HepG2 (cell line): ENCODE data around the gene ADI1. TPM values are rescaled to one million over a fixed set of nuclear protein-coding genes. Genes with fewer than 3 reads are reported as not detected.
A peak's percentile ranks its signal among the peaks of the same experiment; 100 is the strongest.

Source experiments
- ARHGAP35 ChIP-seq: sonication (generic); formaldehyde crosslinking; IDR thresholded peaks from 2 replicates; pipeline ENCODE4 v1.9.0; 2022; ENCODE audit warnings: mild to moderate bottlenecking, inconsistent platforms, moderate library complexity, missing genetic modification reagents, borderline replicate concordance
- DNMT1 ChIP-seq: sonication (generic); formaldehyde crosslinking; IDR thresholded peaks from 2 replicates; pipeline ENCODE4 v1.5.1; 2020; ENCODE audit warnings: mild to moderate bottlenecking, missing genetic modification reagents
- HCFC1 ChIP-seq: fragments of 150-350 bp; IDR thresholded peaks from 2 replicates; pipeline ENCODE4 v1.6.1; 2014; ENCODE audit warnings: low read depth, low read length
- HNRNPH1 ChIP-seq: fragments of 200-400 bp; formaldehyde crosslinking; optimal IDR thresholded peaks from 2 replicates; pipeline ENCODE3; 2017; ENCODE audit warnings: mild to moderate bottlenecking, low read depth, low read length
- HOXA5 ChIP-seq: sonication (generic); formaldehyde crosslinking; IDR thresholded peaks from 2 replicates; pipeline ENCODE4 v1.4.0; 2020; ENCODE audit warnings: missing genetic modification reagents
- MTF2 ChIP-seq: sonication (generic); formaldehyde crosslinking; IDR thresholded peaks from 2 replicates; pipeline ENCODE4 v1.5.0; 2020; ENCODE audit warnings: missing genetic modification reagents, borderline replicate concordance
- RARG ChIP-seq: sonication (generic); formaldehyde crosslinking; IDR thresholded peaks from 2 replicates; pipeline ENCODE4 v1.4.0; 2020; ENCODE audit warnings: low read depth, mild to moderate bottlenecking, missing genetic modification reagents
- RXRB ChIP-seq: IDR thresholded peaks from 2 replicates; pipeline ENCODE4 v1.6.1; 2016; ENCODE audit warnings: borderline replicate concordance, missing genetic modification reagents, missing compliant biosample characterization
- SOX5 ChIP-seq: IDR thresholded peaks from 2 replicates; pipeline ENCODE4 v1.6.1; 2016; ENCODE audit warnings: borderline replicate concordance
- SOX6 ChIP-seq, 2 experiments: fragments of 450-650 bp in 1 of 2; sonication (generic) in 1 of 2; formaldehyde crosslinking in 1 of 2; IDR thresholded peaks; 2 replicates each; pipeline versions ENCODE4 v1.4.0 to v1.6.1; 2017 to 2020; ENCODE audit warnings: antibody characterized with exemption in 1 of 2, mild to moderate bottlenecking in 1 of 2, missing genetic modification reagents in 1 of 2
- XBP1 ChIP-seq: sonication (generic); formaldehyde crosslinking; IDR thresholded peaks from 2 replicates; pipeline ENCODE4 v1.5.0; 2020; ENCODE audit warnings: missing genetic modification reagents
- ZNF205 ChIP-seq: IDR thresholded peaks from 2 replicates; pipeline ENCODE4 v1.6.1; 2018; ENCODE audit warnings: missing biosample characterization, missing genetic modification reagents
- ZNF326 ChIP-seq: sonication (generic); formaldehyde crosslinking; IDR thresholded peaks from 2 replicates; pipeline ENCODE4 v1.4.0; 2020; ENCODE audit warnings: missing genetic modification reagents, borderline replicate concordance
- ZNF546 ChIP-seq: sonication (generic); formaldehyde crosslinking; conservative IDR thresholded peaks from 2 replicates; pipeline ENCODE4 v1.8.1; 2023; ENCODE audit warnings: mild to moderate bottlenecking, missing genetic modification reagents
- ZNF720 ChIP-seq: sonication (generic); formaldehyde crosslinking; IDR thresholded peaks from 2 replicates; pipeline ENCODE4 v1.4.0; 2020; ENCODE audit warnings: missing genetic modification reagents
- polyA plus RNA-seq, 8 experiments: library from polyadenylated mRNA; depleted of rRNA in 3 of 8; stranded (reverse) in 7 of 8; unstranded in 1 of 8; fragments of >200 nt; fragmentation: Illumina TruSeq in 4 of 8; extraction: Trizol in 4 of 8; gene quantifications; 2 replicates each; pipeline versions ENCODE4 v1.2.1 to v1.2.3, GENCODE V29; 2011 to 2016; ENCODE audit warnings: low read depth in 4 of 8, missing spikeins in 1 of 8, mixed read lengths in 1 of 8; ENCODE audit not compliant: insufficient read depth in 1 of 8
- total RNA-seq, 5 experiments: library from RNA; depleted of rRNA; stranded (reverse); fragments of >200 nt; fragmentation: Illumina TruSeq; extraction: Trizol; gene quantifications; 2 replicates each; pipeline ENCODE4 v1.2.3, GENCODE V29; 2016; ENCODE audit warnings: low read depth in 1 of 5
- TF ChIP-seq, protein P1 (sequence below): sonication (generic); formaldehyde crosslinking; IDR thresholded peaks from 2 replicates; pipeline ENCODE4 v1.8.1; 2023; ENCODE audit warnings: mild to moderate bottlenecking, moderate library complexity, missing genetic modification reagents
- TF ChIP-seq, protein P2 (sequence below): sonication (generic); formaldehyde crosslinking; IDR thresholded peaks from 2 replicates; pipeline ENCODE4 v1.5.1; 2020; ENCODE audit warnings: mild to moderate bottlenecking, missing genetic modification reagents, moderate library complexity
- TF ChIP-seq, protein P3 (sequence below): IDR thresholded peaks from 2 replicates; pipeline ENCODE4 v1.6.1; 2016; ENCODE audit warnings: missing genetic modification reagents, missing compliant biosample characterization
- TF ChIP-seq, protein P4 (sequence below): sonication (generic); formaldehyde crosslinking; IDR thresholded peaks from 2 replicates; pipeline ENCODE4 v1.4.0; 2020; ENCODE audit warnings: missing genetic modification reagents
- TF ChIP-seq, protein P5 (sequence below): sonication (generic); formaldehyde crosslinking; IDR thresholded peaks from 2 replicates; pipeline ENCODE4; 2020; ENCODE audit warnings: missing genetic modification reagents, mild to moderate bottlenecking, borderline replicate concordance

The ADI1 gene
- total and polyA plus RNA-seq, 2 of the 13 experiments (the other 11 are each of a cell fraction or from before 2014, with no cell fraction given), result 28.7 to 123 TPM

DNA sequence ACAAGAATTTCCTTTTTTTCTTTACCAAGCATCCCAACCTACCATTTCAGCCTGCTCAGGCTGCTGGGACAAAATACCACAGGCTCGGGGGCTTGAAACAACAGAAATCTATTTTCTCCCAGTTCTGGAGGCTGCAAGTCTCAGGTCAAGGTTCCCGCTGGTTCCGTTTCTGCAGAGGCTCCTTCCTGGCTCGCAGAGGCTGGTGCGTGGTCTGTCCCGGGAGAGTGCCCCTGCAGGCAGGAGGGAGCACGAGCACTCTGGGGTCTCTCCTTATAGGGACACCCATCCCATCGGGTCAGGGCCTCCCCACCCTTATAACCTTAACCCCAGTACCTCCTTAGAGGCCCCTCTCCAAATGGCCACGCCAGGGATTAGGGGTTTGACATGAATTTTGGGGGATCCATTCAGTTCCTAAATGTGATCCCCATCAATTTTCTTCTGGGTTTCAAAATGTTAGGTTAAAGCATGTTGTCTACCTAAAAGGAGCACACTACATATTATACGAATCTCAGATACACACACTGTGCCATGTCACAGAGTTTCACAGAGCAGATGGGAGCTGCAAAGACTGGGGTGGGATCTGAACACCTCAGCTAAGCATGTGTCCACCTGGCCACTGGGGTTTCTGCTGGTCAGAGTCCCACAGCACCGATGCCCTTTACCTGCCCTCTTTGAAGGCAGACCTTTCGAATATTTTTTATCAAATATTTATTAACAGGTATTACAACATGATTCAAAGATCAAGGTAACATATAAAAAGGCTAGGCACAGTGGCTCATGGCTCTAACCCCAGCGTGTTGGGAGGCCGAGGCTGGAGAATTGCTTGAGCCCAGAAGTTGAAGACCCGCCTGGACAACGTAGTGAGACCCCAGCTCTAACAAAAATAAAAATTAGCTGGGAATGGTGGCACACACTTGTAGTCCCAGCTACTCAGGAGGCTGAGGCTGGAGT, 17.6 kb upstream of the ADI1 start (continued):
- TF ChIP-seq, protein P1, sequence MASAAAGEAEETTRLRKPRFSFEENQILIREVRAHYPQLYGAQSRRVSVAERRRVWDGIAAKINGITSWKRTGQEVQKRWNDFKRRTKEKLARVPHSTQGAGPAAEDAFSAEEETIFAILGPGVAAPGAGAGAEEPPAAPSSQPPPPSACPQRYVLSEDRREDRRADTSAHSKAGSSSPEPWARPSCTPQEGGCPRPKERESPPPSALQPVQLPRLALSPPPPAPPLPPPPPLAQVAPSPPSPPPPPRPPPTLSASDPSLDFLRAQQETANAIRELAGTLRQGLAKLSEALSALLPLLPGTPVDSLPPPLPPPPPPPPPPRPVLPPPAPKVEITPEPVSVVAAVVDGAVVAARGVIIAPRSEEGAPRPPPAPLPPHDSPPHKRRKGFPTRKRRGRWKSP, result no peak
- TF ChIP-seq ZNF326, result no peak
- TF ChIP-seq, protein P2, sequence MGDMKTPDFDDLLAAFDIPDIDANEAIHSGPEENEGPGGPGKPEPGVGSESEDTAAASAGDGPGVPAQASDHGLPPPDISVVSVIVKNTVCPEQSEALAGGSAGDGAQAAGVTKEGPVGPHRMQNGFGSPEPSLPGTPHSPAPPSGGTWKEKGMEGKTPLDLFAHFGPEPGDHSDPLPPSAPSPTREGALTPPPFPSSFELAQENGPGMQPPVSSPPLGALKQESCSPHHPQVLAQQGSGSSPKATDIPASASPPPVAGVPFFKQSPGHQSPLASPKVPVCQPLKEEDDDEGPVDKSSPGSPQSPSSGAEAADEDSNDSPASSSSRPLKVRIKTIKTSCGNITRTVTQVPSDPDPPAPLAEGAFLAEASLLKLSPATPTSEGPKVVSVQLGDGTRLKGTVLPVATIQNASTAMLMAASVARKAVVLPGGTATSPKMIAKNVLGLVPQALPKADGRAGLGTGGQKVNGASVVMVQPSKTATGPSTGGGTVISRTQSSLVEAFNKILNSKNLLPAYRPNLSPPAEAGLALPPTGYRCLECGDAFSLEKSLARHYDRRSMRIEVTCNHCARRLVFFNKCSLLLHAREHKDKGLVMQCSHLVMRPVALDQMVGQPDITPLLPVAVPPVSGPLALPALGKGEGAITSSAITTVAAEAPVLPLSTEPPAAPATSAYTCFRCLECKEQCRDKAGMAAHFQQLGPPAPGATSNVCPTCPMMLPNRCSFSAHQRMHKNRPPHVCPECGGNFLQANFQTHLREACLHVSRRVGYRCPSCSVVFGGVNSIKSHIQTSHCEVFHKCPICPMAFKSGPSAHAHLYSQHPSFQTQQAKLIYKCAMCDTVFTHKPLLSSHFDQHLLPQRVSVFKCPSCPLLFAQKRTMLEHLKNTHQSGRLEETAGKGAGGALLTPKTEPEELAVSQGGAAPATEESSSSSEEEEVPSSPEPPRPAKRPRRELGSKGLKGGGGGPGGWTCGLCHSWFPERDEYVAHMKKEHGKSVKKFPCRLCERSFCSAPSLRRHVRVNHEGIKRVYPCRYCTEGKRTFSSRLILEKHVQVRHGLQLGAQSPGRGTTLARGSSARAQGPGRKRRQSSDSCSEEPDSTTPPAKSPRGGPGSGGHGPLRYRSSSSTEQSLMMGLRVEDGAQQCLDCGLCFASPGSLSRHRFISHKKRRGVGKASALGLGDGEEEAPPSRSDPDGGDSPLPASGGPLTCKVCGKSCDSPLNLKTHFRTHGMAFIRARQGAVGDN (CRISPR knock-in tag), result peak; percentile 49
- TF ChIP-seq, protein P3, sequence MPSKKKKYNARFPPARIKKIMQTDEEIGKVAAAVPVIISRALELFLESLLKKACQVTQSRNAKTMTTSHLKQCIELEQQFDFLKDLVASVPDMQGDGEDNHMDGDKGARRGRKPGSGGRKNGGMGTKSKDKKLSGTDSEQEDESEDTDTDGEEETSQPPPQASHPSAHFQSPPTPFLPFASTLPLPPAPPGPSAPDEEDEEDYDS (CRISPR knock-in tag), result peak; percentile 40; the same call in 1 of the 2 replicates
- no peak for TF ChIP-seq RXRB (CRISPR knock-in tag)
- no peak for TF ChIP-seq HNRNPH1
- no peak; the same call in 1 of the 2 replicates for TF ChIP-seq ZNF205
- no peak for TF ChIP-seq SOX6 (IDR thresholded peaks at IDR 0.05)
- peak; percentile 41; the same call in 1 of the 2 replicates for TF ChIP-seq SOX6 (CRISPR knock-in tag; IDR thresholded peaks at IDR 0.05)
- TF ChIP-seq ZNF546, result no peak
- peak; percentile 7; the same call in 1 of the 2 replicates for TF ChIP-seq HCFC1
- TF ChIP-seq, protein P4, sequence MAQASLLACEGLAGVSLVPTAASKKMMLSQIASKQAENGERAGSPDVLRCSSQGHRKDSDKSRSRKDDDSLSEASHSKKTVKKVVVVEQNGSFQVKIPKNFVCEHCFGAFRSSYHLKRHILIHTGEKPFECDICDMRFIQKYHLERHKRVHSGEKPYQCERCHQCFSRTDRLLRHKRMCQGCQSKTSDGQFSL (CRISPR knock-in tag), result no peak
- no peak; the same call in 1 of the 2 replicates for TF ChIP-seq SOX5 (CRISPR knock-in tag)
- TF ChIP-seq DNMT1 (CRISPR knock-in tag), result 0 out of 2 replicates have a peak, but pooled peaks have one; percentile 54
- TF ChIP-seq, protein P5, sequence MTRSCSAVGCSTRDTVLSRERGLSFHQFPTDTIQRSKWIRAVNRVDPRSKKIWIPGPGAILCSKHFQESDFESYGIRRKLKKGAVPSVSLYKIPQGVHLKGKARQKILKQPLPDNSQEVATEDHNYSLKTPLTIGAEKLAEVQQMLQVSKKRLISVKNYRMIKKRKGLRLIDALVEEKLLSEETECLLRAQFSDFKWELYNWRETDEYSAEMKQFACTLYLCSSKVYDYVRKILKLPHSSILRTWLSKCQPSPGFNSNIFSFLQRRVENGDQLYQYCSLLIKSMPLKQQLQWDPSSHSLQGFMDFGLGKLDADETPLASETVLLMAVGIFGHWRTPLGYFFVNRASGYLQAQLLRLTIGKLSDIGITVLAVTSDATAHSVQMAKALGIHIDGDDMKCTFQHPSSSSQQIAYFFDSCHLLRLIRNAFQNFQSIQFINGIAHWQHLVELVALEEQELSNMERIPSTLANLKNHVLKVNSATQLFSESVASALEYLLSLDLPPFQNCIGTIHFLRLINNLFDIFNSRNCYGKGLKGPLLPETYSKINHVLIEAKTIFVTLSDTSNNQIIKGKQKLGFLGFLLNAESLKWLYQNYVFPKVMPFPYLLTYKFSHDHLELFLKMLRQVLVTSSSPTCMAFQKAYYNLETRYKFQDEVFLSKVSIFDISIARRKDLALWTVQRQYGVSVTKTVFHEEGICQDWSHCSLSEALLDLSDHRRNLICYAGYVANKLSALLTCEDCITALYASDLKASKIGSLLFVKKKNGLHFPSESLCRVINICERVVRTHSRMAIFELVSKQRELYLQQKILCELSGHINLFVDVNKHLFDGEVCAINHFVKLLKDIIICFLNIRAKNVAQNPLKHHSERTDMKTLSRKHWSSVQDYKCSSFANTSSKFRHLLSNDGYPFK (CRISPR knock-in tag), result peak; percentile 54; the same call in 1 of the 2 replicates
- no peak for TF ChIP-seq ARHGAP35 (CRISPR knock-in tag)
- TF ChIP-seq ZNF720 (CRISPR knock-in tag), result no peak
- TF ChIP-seq HOXA5, result peak; percentile 70; the same call in 1 of the 2 replicates
- TF ChIP-seq MTF2 (CRISPR knock-in tag), result no peak
- TF ChIP-seq RARG (CRISPR knock-in tag), result no peak
- no peak for TF ChIP-seq XBP1 (CRISPR knock-in tag)
